H1 (cell line): Measurements from ENCODE around the gene ATG5. TPM values are rescaled to one million over a fixed set of nuclear protein-coding genes. Genes with fewer than 3 reads are reported as not detected.

ENCODE experiments used
- FOSL1 ChIP-seq: IDR thresholded peaks from 2 replicates; pipeline ENCODE4 v1.6.1; 2011; ENCODE audit warnings: mild to moderate bottlenecking, low read depth, low read length, moderate library complexity; ENCODE audit not compliant: insufficient read depth
- NRF1 ChIP-seq: IDR thresholded peaks from 2 replicates; pipeline ENCODE4 v1.6.1; 2011; ENCODE audit warnings: mild to moderate bottlenecking, low read depth, low read length, improper control_type of control experiment
- SAP30 ChIP-seq: fragments of 300-600 bp; sonication (generic); IDR thresholded peaks from 2 replicates; pipeline ENCODE4 v1.7.1; 2012; ENCODE audit warnings: low read length, moderate library complexity, mild to moderate bottlenecking, inconsistent platforms; ENCODE audit not compliant: insufficient read depth, insufficient replicate concordance
- SP2 ChIP-seq: IDR thresholded peaks from 2 replicates; pipeline ENCODE4 v1.6.1; 2012; ENCODE audit warnings: mild to moderate bottlenecking, low read length, inconsistent platforms
- TBP ChIP-seq: IDR thresholded peaks from 2 replicates; pipeline ENCODE4 v1.6.1; 2011; ENCODE audit warnings: low read depth, low read length, improper control_type of control experiment
- polyA plus RNA-seq, 7 experiments: library from polyadenylated mRNA; depleted of rRNA in 3 of 7; stranded (reverse) in 5 of 7; unstranded in 2 of 7; fragments of >200 nt in 5 of 7; fragments of 200-250 nt in 2 of 7; gene quantifications; 1 replicate in 5 of 7; 2 replicates in 1 of 7; 4 replicates in 1 of 7; pipeline versions ENCODE4 v1.2.1 to v1.2.3, GENCODE V29; 2011 to 2013; ENCODE audit warnings: missing spikeins in 2 of 7, mixed read lengths in 2 of 7
- total RNA-seq: library from RNA; stranded (reverse); fragmentation: NEBNext Ultra II Directional; extraction: Animal tissue kit (Norgen Biotek cat#: 25700); gene quantifications from 2 replicates; pipeline ENCODE4 v1.2.1, GENCODE V29; 2021

Gene ATG5
- total and polyA plus RNA-seq, 2 of the 8 experiments (the other 6 are each of a cell fraction or from before 2014, with no cell fraction given) = 18.2 to 39.0 TPM

GRCh38 chr6:106149472-106150069 lies 176.0 kb downstream of the ATG5 start (continued):
- TF ChIP-seq FOSL1 = no peak
- no peak for TF ChIP-seq SP2
- no peak for TF ChIP-seq TBP
- no peak for TF ChIP-seq NRF1
- TF ChIP-seq SAP30 = no peak
